Heart left ventricle (tissue), 16 donors: ENCODE data around the gene RCBTB2. TPM values are rescaled to one million over a fixed set of nuclear protein-coding genes. Genes with fewer than 3 reads are reported as not detected.

Experiments used
- ATAC-seq, 4 donors: fragments of 200-7000 bp; cut with Tn5 transposase; one replicate each; pipeline ENCODE4 v1.9.1; 2020 to 2022; ENCODE audit warnings: moderate library complexity in 4 of 4, mild to moderate bottlenecking in 3 of 4, moderate number of reproducible peaks in 1 of 4
- DNase-seq, 5 donors: peaks; one replicate each; pipeline ENCODE4 v3.0.0-alpha.2; 2020
- H3K27ac ChIP-seq, 12 donors: fragments of 200-600 bp; sonication (generic) in 4 of 12; one replicate each; pipeline versions ENCODE4 v1.5.0 to v1.8.0; 2016 to 2022; ENCODE audit warnings: mild to moderate bottlenecking in 2 of 12
- H3K27me3 ChIP-seq, 9 donors: fragments of 200-600 bp; sonication (generic) in 2 of 9; one replicate each; pipeline versions ENCODE4 v1.5.1 to v1.8.0; 2016 to 2022; ENCODE audit warnings: mild to moderate bottlenecking in 3 of 9
- H3K36me3 ChIP-seq, 9 donors: fragments of 200-600 bp; sonication (generic) in 2 of 9; one replicate each; pipeline versions ENCODE4 v1.5.0 to v1.8.0; 2018 to 2022; ENCODE audit warnings: mild to moderate bottlenecking in 2 of 9
- H3K4me1 ChIP-seq, 12 donors: fragments of 200-600 bp; sonication (generic) in 4 of 12; one replicate each; pipeline versions ENCODE4 v1.5.0 to v1.8.0; 2016 to 2022; ENCODE audit warnings: mild to moderate bottlenecking in 3 of 12
- H3K4me3 ChIP-seq, 12 donors: fragments of 200-600 bp; sonication (generic) in 4 of 12; one replicate each; pipeline versions ENCODE4 v1.5.0 to v1.8.0; 2017 to 2022; ENCODE audit warnings: mild to moderate bottlenecking in 9 of 12, moderate library complexity in 4 of 12
- H3K9me3 ChIP-seq, 12 donors: fragments of 200-600 bp; sonication (generic) in 4 of 12; one replicate each; pipeline versions ENCODE4 v1.5.0 to v1.8.0; 2016 to 2022; ENCODE audit warnings: mild to moderate bottlenecking in 1 of 12
- CTCF ChIP-seq, 12 donors: fragments of 200-600 bp; sonication (generic) in 4 of 12; IDR thresholded peaks; one replicate each; pipeline versions ENCODE4 v1.5.0 to v1.8.0; 2018 to 2022; ENCODE audit warnings: antibody characterized with exemption in 12 of 12, mild to moderate bottlenecking in 5 of 12
- POLR2A ChIP-seq, 2 donors: fragments of 450-650 bp; IDR thresholded peaks; one replicate each; pipeline ENCODE4 v1.6.1; 2017; ENCODE audit warnings: antibody characterized with exemption in 2 of 2, mild to moderate bottlenecking in 2 of 2, moderate library complexity in 2 of 2
- WGBS, 4 donors: extraction: QIAGEN DNeasy Blood & Tissue Kit in 2 of 4; methylation state at CpG; one replicate each; pipeline versions ENCODE4 v1.1.5 to v1.1.7; 2013 to 2018; 5-methylcytosine and 5-hydroxymethylcytosine counted together
- intact Hi-C, 10 donors: fragments of 100-400 bp; cut with DNase I; formaldehyde crosslinking; loops; one replicate each; pipeline versions ENCODE4 v1.11.1 to v1.14.2; 2022
- polyA plus RNA-seq, 2 donors: library from polyadenylated mRNA; stranded (reverse); fragments of 200-250 nt; gene quantifications; one replicate each; pipeline ENCODE4 v1.2.3, GENCODE V29; 2013
- total RNA-seq, 9 donors: library from RNA; depleted of rRNA in 2 of 9; stranded (reverse); fragments of >200 nt in 2 of 9; fragmentation: NEBNext Ultra II Directional in 3 of 9; extraction: Animal tissue kit (Norgen Biotek cat#: 25700) in 3 of 9; gene quantifications; one replicate each; pipeline versions ENCODE4 v1.1.0 to v1.2.4, GENCODE V29; 2016 to 2023
- donor health status: ischemic (EF 13 %, LVEDD 7.1; RV severe dilation, severe dysfunction).
- donor health status: healthy with polysubstance abuse.
- donor health status: DM: no; HTN: yes; CAD: no.
- donor health status: DM: no; HTN: no; CAD: no.
- donor health status: ischemic (EF 25% LVEDD 6.9; RV normal size, moderate dysfunction).
- donor health status: ischemic (EF 25% LVEDD 5.7; RV mildly dilated, moderate dysfunction).
- donor health status: healthy.
- donor health status: DM: yes; HTN: yes; CAD: no.
- donor health status: ischemic (EF 35%, LVEDD 5.7; RV mildly dilated, moderate dysfunction).
- donor health status: nonischemic (EF 11% LVEDD 7.7; RV severe dilation, severe dysfunction).
- donor health status: DM: yes; HTN: yes; CAD: no.
- donor health status: PGD.
- donor health status: ischemic (EF 29% LVEDD 5.4; RV normal size, mild dysfunction).
- donor health status: nonischemic (EF 23%, LVEDD 6.1; RV moderate dilation, normal function).

RCBTB2 gene
- total and polyA plus RNA-seq, 11 donors: 5.9 to 16.2 (median 11.5) TPM

- Histone ChIP-seq H3K4me3 (no peak overlapping the region), H3K9me3 (no peaks in the 10 kb centered on the region), H3K4me1 (peaks cover 0 to 55% (median 10%) of the 10 kb centered on the region in 12 donors), H3K27ac (peak overlapping the region in 4 of 12 donors; percentile 9 to 84 (median 29)), H3K36me3 (peaks cover 0 to 33% (median 22%) of the 10 kb centered on the region in 9 donors), H3K27me3 (no peaks in the 10 kb centered on the region)
- ATAC-seq (peak in 3 of 4 donors; percentile 66 to 73 (median 70)), DNase-seq (no peak)
- no peak for TF ChIP-seq CTCF (IDR thresholded peaks at IDR 0.05)
- no peak for TF ChIP-seq POLR2A (IDR thresholded peaks at IDR 0.05)
- intact Hi-C loops: loop anchor here in 1 of 10 donors (10.0 kb wide), 1 partner anchor 74 kb away; no protein-coding TSS in a partner anchor
- WGBS, 4 donors: 86 to 93% (median 89%) methylated on average over 4 of the region's 4 CpGs
Measured at GRCh38 chr13:48500652-48501197, 32.2 kb downstream of the RCBTB2 start.

- Histone ChIP-seq H3K4me3 (no peak overlapping the region), H3K9me3 (no peaks in the 10 kb centered on the region), H3K4me1 (peaks cover 0 to 68% (median 10%) of the 10 kb centered on the region in 12 donors), H3K36me3 (peaks cover 0 to 38% (median 22%) of the 10 kb centered on the region in 9 donors), H3K27ac (no peak overlapping the region), H3K27me3 (no peaks in the 10 kb centered on the region)
- intact Hi-C loops: loop anchor here in 3 of 10 donors (10.0 kb wide), 2 partner anchors 77 to 93 kb away; no protein-coding TSS in a partner anchor
- no peak for ATAC-seq
- WGBS, 4 donors: 93 to 100% (median 97%) methylated on average over 2 of the region's 2 CpGs
- DNase-seq: no peak
- TF ChIP-seq CTCF (IDR thresholded peaks at IDR 0.05): no peak
- TF ChIP-seq POLR2A (IDR thresholded peaks at IDR 0.05): no peak
Measured at GRCh38 chr13:48497669-48498068, 35.2 kb downstream of the RCBTB2 start.

DNA sequence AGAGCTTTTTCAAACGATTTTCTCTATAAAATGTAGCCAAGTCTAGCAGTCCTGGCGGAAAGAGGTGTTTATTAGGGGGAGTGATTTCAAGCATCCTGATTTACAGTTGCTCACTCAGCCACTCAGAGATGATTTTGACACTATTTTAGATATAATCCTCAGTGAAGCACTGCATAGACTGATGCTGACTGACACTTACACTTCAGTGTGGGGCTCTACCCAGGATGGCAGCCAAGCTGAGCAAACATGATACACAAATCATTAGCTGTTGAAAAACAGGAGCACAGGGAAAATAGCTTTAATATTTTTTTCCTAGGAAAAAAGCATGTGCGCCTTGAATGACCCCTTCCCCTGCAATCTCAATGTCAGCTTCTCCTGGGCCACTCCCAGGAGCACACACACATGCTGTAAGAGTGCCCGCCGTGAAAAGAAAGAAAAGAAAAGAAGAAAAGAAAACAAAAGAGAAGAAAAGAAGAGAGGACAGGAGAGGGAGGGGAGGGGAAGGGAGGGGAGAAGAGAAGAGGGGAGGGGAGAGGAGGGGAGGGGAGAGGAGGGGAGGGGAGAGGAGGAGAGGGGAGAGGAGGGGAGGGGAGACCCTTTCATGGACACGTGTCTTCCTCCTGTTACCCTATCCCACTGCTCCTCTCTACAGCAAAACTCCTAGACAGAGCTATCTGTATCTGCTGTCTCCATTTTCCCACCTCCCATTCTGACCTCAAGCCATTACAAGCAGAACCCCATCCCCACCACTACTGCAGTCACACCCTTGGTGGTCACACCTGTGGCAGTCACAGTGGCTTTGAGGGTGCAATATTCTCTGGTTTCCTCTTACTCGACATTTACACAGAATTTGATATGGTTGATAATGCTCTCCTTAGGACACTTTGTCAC lies 36.4 kb downstream of the RCBTB2 start:
- Histone ChIP-seq H3K27me3 (no peaks in the 10 kb centered on the region), H3K27ac (peak overlapping the region in 1 of 12 donors; percentile 51), H3K36me3 (peaks cover 0 to 34% (median 14%) of the 10 kb centered on the region in 9 donors), H3K9me3 (no peaks in the 10 kb centered on the region), H3K4me1 (peaks cover 0 to 74% (median 18%) of the 10 kb centered on the region in 12 donors), H3K4me3 (no peak overlapping the region)
- TF ChIP-seq POLR2A (IDR thresholded peaks at IDR 0.05): no peak
- no peak for TF ChIP-seq CTCF (IDR thresholded peaks at IDR 0.05)
- 67 to 77% (median 72%) methylated on average over 7 of the region's 7 CpGs for WGBS, 4 donors
- ATAC-seq (no peak), DNase-seq (no peak)
- intact Hi-C loops: loop anchor here in 3 of 10 donors (10.0 kb wide), 2 partner anchors 78 to 92 kb away; no protein-coding TSS in a partner anchor

DNA sequence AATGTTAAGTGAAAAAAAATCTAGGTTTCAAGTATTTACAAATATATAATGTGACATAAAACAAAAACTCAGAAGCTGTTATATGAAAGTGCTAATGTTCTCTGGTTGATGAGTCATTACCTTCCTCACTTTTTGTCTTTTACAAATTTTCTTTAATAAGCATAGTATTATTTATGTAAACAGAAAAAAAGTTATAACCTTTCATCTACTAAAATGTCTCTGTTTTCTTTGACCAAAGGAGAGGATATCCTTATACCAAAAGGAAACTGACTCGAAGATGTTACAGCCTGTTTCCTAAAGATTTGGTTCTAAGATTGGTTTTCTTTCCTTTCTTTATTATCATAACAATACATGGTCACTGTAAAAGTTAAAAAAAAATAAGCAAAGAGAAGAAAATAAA lies 38.0 kb downstream of the RCBTB2 start:
- TF ChIP-seq CTCF (IDR thresholded peaks at IDR 0.05) (no peak), POLR2A (IDR thresholded peaks at IDR 0.05) (no peak)
- 63 to 70% (median 66%) methylated on average over 1 of the region's 1 CpG for WGBS, 4 donors
- Histone ChIP-seq H3K9me3 (no peaks in the 10 kb centered on the region), H3K36me3 (peaks cover 0 to 30% (median 8%) of the 10 kb centered on the region in 9 donors), H3K27me3 (no peaks in the 10 kb centered on the region), H3K27ac (peak overlapping the region in 8 of 12 donors; percentile 15 to 77 (median 51)), H3K4me3 (no peak overlapping the region), H3K4me1 (peaks cover 0 to 74% (median 24%) of the 10 kb centered on the region in 12 donors)
- intact Hi-C loops: loop anchor here in 5 of 10 donors (5.0 to 10.0 kb wide), 5 partner anchors 37 to 90 kb away; partner anchors contain the start of genes LPAR6 (in 1 of the 5) and RCBTB2 (in 1 of the 5)
- ATAC-seq (no peak), DNase-seq (no peak)
